ENCODE data around the gene DET1.

DNA sequence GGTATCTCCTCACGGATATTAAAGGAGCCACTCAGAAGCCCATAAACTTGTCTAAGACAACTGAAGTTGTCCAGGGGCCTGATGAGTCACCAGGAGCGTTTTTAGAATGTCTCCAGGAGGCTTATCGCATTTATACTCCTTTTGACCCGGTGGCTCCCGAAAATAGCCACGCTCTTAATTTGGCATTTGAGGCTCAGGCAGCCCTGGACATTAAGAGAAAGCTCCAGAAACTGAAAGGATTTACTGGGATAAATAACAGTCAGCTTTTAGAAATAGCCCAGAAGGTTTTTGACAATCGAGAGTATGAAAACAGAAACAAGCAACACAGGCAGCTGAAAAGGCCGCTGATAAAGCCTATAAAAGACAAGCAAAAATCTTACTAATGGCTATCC is 4.1 kb downstream of the DET1 start:
- TF ChIP-seq, protein P1, sequence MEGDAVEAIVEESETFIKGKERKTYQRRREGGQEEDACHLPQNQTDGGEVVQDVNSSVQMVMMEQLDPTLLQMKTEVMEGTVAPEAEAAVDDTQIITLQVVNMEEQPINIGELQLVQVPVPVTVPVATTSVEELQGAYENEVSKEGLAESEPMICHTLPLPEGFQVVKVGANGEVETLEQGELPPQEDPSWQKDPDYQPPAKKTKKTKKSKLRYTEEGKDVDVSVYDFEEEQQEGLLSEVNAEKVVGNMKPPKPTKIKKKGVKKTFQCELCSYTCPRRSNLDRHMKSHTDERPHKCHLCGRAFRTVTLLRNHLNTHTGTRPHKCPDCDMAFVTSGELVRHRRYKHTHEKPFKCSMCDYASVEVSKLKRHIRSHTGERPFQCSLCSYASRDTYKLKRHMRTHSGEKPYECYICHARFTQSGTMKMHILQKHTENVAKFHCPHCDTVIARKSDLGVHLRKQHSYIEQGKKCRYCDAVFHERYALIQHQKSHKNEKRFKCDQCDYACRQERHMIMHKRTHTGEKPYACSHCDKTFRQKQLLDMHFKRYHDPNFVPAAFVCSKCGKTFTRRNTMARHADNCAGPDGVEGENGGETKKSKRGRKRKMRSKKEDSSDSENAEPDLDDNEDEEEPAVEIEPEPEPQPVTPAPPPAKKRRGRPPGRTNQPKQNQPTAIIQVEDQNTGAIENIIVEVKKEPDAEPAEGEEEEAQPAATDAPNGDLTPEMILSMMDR (IDR thresholded peaks at IDR 0.05), result no peak
- TF ChIP-seq SIN3A (IDR thresholded peaks at IDR 0.05; ENCODE audit: borderline replicate concordance, insufficient read depth, low read depth, low read length) (no peak), POLR2AphosphoS5 (IDR thresholded peaks at IDR 0.05; ENCODE audit: low read depth, low read length) (no peak)
- TF ChIP-seq, protein P2, sequence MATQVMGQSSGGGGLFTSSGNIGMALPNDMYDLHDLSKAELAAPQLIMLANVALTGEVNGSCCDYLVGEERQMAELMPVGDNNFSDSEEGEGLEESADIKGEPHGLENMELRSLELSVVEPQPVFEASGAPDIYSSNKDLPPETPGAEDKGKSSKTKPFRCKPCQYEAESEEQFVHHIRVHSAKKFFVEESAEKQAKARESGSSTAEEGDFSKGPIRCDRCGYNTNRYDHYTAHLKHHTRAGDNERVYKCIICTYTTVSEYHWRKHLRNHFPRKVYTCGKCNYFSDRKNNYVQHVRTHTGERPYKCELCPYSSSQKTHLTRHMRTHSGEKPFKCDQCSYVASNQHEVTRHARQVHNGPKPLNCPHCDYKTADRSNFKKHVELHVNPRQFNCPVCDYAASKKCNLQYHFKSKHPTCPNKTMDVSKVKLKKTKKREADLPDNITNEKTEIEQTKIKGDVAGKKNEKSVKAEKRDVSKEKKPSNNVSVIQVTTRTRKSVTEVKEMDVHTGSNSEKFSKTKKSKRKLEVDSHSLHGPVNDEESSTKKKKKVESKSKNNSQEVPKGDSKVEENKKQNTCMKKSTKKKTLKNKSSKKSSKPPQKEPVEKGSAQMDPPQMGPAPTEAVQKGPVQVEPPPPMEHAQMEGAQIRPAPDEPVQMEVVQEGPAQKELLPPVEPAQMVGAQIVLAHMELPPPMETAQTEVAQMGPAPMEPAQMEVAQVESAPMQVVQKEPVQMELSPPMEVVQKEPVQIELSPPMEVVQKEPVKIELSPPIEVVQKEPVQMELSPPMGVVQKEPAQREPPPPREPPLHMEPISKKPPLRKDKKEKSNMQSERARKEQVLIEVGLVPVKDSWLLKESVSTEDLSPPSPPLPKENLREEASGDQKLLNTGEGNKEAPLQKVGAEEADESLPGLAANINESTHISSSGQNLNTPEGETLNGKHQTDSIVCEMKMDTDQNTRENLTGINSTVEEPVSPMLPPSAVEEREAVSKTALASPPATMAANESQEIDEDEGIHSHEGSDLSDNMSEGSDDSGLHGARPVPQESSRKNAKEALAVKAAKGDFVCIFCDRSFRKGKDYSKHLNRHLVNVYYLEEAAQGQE (IDR thresholded peaks at IDR 0.05; ENCODE audit: insufficient read depth in 1 of 2, low read depth in 2 of 2, low read length in 1 of 2), result no peak
